ENCODE results near the gene MAST4.

Gene MAST4

DNA sequence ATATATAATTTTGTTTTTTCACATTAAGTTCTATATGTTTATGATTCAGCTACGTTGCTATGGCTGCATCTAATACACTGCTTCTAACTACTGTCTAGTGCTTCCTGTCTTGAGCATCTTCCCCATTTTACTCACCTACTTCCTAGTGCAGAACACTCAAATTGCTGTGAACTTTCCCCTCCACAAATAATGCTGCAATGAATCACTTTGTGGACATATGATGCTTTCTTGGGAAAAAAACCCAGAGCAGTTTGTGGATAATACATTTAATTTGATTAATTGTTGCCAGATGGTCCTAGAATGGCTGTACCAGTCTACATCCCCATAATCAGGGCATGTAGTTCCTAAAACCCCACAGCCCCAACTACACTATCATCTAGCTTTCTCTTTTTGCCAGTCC lies 581.9 kb downstream of the MAST4 start:
- H3K4me1 Mint-ChIP-seq, result peaks cover 36% of the 10 kb centered on the region
- H3K4me3 Mint-ChIP-seq, result no peak overlapping the region
- H3K36me3 Mint-ChIP-seq (ENCODE audit: low read depth), result peaks cover 8% of the 10 kb centered on the region
- TF ChIP-seq, protein P1, sequence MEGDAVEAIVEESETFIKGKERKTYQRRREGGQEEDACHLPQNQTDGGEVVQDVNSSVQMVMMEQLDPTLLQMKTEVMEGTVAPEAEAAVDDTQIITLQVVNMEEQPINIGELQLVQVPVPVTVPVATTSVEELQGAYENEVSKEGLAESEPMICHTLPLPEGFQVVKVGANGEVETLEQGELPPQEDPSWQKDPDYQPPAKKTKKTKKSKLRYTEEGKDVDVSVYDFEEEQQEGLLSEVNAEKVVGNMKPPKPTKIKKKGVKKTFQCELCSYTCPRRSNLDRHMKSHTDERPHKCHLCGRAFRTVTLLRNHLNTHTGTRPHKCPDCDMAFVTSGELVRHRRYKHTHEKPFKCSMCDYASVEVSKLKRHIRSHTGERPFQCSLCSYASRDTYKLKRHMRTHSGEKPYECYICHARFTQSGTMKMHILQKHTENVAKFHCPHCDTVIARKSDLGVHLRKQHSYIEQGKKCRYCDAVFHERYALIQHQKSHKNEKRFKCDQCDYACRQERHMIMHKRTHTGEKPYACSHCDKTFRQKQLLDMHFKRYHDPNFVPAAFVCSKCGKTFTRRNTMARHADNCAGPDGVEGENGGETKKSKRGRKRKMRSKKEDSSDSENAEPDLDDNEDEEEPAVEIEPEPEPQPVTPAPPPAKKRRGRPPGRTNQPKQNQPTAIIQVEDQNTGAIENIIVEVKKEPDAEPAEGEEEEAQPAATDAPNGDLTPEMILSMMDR (IDR thresholded peaks at IDR 0.05; ENCODE audit: unreplicated experiment in 3 of 3), result no peak
- H3K9me3 Mint-ChIP-seq, result peaks cover 9% of the 10 kb centered on the region
- H3K27ac Mint-ChIP-seq, result no peak overlapping the region
- H3K27me3 Mint-ChIP-seq (ENCODE audit: low read depth), result no peaks in the 10 kb centered on the region

DNA sequence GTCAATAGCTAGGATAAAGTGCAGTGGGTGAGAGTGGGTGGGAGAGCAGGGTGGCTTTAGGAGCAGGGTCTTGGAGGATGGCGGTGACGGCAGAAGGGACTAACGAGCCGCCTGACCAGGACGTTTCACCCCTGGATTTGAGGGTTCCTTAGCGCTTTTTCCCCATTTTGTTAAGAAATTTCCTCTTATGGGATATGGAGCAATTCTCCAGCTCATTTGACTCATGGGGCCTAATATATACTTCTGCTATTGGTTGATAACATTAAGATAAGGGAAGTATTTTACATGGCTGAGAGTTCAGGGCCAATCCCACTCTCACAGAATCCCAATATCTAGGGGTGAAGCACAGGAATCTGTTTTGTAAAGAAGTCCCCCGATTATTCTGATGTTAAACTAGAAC lies 582.8 kb downstream of the MAST4 start:
- no peak overlapping the region for H3K4me3 Mint-ChIP-seq
- TF ChIP-seq, protein P1 (IDR thresholded peaks at IDR 0.05; ENCODE audit: unreplicated experiment in 3 of 3), result no peak
- H3K9me3 Mint-ChIP-seq, result peaks cover 9% of the 10 kb centered on the region
- H3K4me1 Mint-ChIP-seq, result peaks cover 37% of the 10 kb centered on the region
- no peak overlapping the region for H3K27ac Mint-ChIP-seq
- H3K27me3 Mint-ChIP-seq (ENCODE audit: low read depth), result no peaks in the 10 kb centered on the region
- peaks cover 8% of the 10 kb centered on the region for H3K36me3 Mint-ChIP-seq (ENCODE audit: low read depth)

DNA sequence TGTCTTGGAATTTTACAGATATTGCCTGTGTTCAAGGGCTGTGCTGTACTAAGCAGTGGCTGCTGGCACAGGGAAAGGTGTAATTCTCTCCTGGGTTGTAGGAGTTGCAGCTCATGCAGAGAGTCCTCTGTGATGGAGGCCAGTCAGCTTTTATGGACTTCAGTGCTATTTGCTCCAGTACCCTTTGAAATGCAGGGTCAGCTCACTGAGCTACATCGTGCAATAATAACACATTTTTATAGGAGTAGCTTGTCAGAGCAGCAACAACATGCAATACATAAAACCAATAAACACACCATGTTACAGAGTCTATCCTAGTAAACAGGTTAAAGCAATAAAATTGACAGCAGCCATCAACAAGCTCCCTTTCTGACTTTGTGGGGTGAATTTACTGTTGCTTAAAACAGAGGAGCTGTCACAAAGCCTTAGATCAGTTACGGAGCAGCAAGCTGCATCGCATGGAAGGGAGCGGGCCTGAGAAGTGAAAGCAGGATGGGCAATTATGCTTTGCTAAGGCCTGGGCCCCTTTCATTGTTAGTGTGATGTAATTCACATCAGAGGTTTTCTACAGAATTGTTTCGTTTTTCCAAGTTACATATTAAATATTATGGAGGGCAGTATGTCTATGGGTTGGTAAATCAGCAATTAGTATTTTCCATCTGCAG lies 583.6 kb downstream of the MAST4 start:
- Mint-ChIP-seq H3K9me3 (peaks cover 9% of the 10 kb centered on the region), H3K27me3 (ENCODE audit: low read depth) (no peaks in the 10 kb centered on the region), H3K4me1 (peaks cover 37% of the 10 kb centered on the region), H3K27ac (peak overlapping the region; percentile 23 to 85 (median 40)), H3K36me3 (ENCODE audit: low read depth) (peaks cover 8% of the 10 kb centered on the region), H3K4me3 (no peak overlapping the region)
- TF ChIP-seq, protein P1 (IDR thresholded peaks at IDR 0.05; ENCODE audit: unreplicated experiment in 3 of 3), result no peak

DNA sequence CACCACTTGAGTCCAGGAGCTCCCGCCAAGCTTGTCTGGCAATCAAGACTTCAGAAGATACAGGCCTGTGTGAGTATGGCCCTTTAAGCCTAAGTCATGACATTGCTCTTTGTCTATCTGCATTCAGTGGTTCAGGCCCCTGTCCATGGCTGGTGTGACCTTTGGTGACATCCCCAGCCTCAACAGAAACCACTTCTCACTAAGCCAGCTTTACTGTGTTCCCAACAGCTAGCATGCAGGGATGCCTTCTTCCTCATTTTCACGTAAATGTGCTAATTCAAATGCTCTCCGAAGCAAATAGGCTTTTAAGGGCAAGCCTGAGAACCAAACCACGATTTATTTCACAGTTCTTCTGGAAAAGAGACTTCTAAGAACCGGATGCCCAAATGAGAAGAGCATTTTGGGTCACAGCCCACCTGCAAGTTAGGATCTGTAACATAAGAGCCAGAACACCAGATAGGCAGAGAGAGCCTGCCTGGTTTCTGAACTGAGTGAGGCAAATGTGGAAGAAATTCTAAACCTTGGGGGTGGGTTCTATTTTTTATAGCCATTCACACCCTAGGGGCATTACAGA lies 585.5 kb downstream of the MAST4 start:
- Mint-ChIP-seq H3K4me1 (peaks cover 37% of the 10 kb centered on the region), H3K36me3 (ENCODE audit: low read depth) (peaks cover 11% of the 10 kb centered on the region), H3K27ac (peak overlapping the region; percentile 65 to 89 (median 82)), H3K9me3 (peaks cover 8% of the 10 kb centered on the region), H3K27me3 (ENCODE audit: low read depth) (no peaks in the 10 kb centered on the region), H3K4me3 (peak overlapping the region in 1 of 3 experiments; percentile 18)
- TF ChIP-seq, protein P1 (IDR thresholded peaks at IDR 0.05; ENCODE audit: unreplicated experiment in 3 of 3), result no peak

DNA sequence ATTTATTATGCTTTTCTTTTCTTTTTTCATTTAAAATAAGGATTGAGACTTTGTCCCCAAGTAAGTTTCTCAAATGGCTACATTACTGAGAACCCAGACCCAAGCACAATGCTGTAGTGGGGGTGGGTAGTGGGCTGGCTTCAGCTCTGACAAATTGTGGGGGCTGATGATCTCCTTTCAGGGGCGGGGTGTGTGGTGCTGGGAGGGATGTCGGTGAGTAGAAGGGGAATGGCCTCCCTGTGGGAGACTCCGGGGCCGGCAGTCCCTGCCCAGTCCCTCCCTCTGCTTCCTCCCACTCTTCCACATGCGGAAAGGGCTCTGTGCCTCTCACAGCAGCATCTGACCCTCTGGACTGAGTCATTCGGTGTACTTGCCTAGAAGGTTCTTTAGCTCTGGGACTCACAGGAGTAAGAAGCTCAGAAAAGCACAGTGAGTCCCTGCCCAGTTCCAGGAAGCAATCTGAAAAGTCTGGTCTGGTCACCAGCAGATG lies 586.2 kb downstream of the MAST4 start:
- Mint-ChIP-seq H3K36me3 (ENCODE audit: low read depth) (peaks cover 7% of the 10 kb centered on the region), H3K27ac (peak overlapping the region; percentile 65 to 89 (median 82)), H3K27me3 (ENCODE audit: low read depth) (no peaks in the 10 kb centered on the region), H3K4me1 (peaks cover 37% of the 10 kb centered on the region), H3K4me3 (peak overlapping the region in 2 of 3 experiments; percentile 13 to 26), H3K9me3 (peaks cover 4% of the 10 kb centered on the region)
- TF ChIP-seq, protein P1 (IDR thresholded peaks at IDR 0.05; ENCODE audit: unreplicated experiment in 3 of 3), result no peak

All from nephron (organoid).